ENCODE data around the gene KIF16B.
A peak's percentile ranks its signal among the peaks of the same experiment; 100 is the strongest.
"Not testable (repeated sequence)": the region's sequence is repeated elsewhere in the genome, so short reads cannot be mapped to it uniquely, and the experiment has no call there.

The KIF16B gene

GRCh38 chr20:16571333-16571732 is 1.9 kb downstream of the KIF16B start:
- peak overlapping the region; percentile 41 for H3K4me3 ChIP-seq (ENCODE audit: low read depth, low read length)
- no peak for TF ChIP-seq CTCF (IDR thresholded peaks at IDR 0.05)
- H3K4me1 ChIP-seq = peaks cover 26% of the 10 kb centered on the region
- H3K27me3 ChIP-seq (ENCODE audit: control insufficient read depth, insufficient read depth, low read length) = no peaks in the 10 kb centered on the region
- H3K9me3 ChIP-seq (ENCODE audit: control insufficient read depth, low read length) = no peaks in the 10 kb centered on the region
- H3K4me2 ChIP-seq (ENCODE audit: low read length) = peak overlapping the region; percentile 86
- H2AFZ ChIP-seq = no peak overlapping the region
- no peak overlapping the region for H3K9ac ChIP-seq
- no peaks in the 10 kb centered on the region for H3K36me3 ChIP-seq (ENCODE audit: control insufficient read depth, insufficient read depth, low read length)
- peak overlapping the region; percentile 45 for H3K27ac ChIP-seq
- H3K79me2 ChIP-seq = peaks cover 53% of the 10 kb centered on the region

- Histone ChIP-seq H2AFZ (no peak overlapping the region), H3K4me1 (peaks cover 29% of the 10 kb centered on the region), H3K27me3 (ENCODE audit: control insufficient read depth, insufficient read depth, low read length) (no peaks in the 10 kb centered on the region), H3K36me3 (ENCODE audit: control insufficient read depth, insufficient read depth, low read length) (no peaks in the 10 kb centered on the region), H3K79me2 (peaks cover 70% of the 10 kb centered on the region), H3K4me3 (ENCODE audit: low read depth, low read length) (no peak overlapping the region), H3K9me3 (ENCODE audit: control insufficient read depth, low read length) (no peaks in the 10 kb centered on the region), H3K4me2 (ENCODE audit: low read length) (no peak overlapping the region), H3K9ac (no peak overlapping the region), H3K27ac (no peak overlapping the region)
- TF ChIP-seq CTCF (IDR thresholded peaks at IDR 0.05) = no peak
Observed at GRCh38 chr20:16569246-16570153, 3.7 kb downstream of the KIF16B start.

- Histone ChIP-seq H3K27me3 (ENCODE audit: control insufficient read depth, insufficient read depth, low read length) (no peaks in the 10 kb centered on the region), H3K4me3 (ENCODE audit: low read depth, low read length) (no peak overlapping the region), H3K4me2 (ENCODE audit: low read length) (peak overlapping the region; percentile 55), H3K4me1 (peaks cover 38% of the 10 kb centered on the region), H3K79me2 (peaks cover 73% of the 10 kb centered on the region), H3K27ac (peak overlapping the region; percentile 63), H3K36me3 (ENCODE audit: control insufficient read depth, insufficient read depth, low read length) (no peaks in the 10 kb centered on the region), H3K9ac (no peak overlapping the region), H2AFZ (peak overlapping the region; percentile 45), H3K9me3 (ENCODE audit: control insufficient read depth, low read length) (no peaks in the 10 kb centered on the region)
- TF ChIP-seq CTCF (IDR thresholded peaks at IDR 0.05) = no peak
Observed at GRCh38 chr20:16566080-16566479, 7.2 kb downstream of the KIF16B start.

- H3K36me3 ChIP-seq (ENCODE audit: control insufficient read depth, insufficient read depth, low read length); H3K27me3 ChIP-seq (ENCODE audit: control insufficient read depth, insufficient read depth, low read length); H2AFZ ChIP-seq; H3K4me2 ChIP-seq (ENCODE audit: low read length); H3K9me3 ChIP-seq (ENCODE audit: control insufficient read depth, low read length); H3K9ac ChIP-seq; H3K4me3 ChIP-seq (ENCODE audit: low read depth, low read length): not testable (repeated sequence)
- H3K79me2 ChIP-seq = peaks cover 71% of the 10 kb centered on the region
- H3K27ac ChIP-seq = peak overlapping the region; percentile 80
- H3K4me1 ChIP-seq = peaks cover 42% of the 10 kb centered on the region
Observed at GRCh38 chr20:16564079-16564478, 9.2 kb downstream of the KIF16B start.

GRCh38 chr20:16563066-16563806 is 10.0 kb downstream of the KIF16B start:
- peak overlapping the region; percentile 55 for H2AFZ ChIP-seq
- no peaks in the 10 kb centered on the region for H3K27me3 ChIP-seq (ENCODE audit: control insufficient read depth, insufficient read depth, low read length)
- H3K4me1 ChIP-seq = peaks cover 43% of the 10 kb centered on the region
- H3K9me3 ChIP-seq (ENCODE audit: control insufficient read depth, low read length) = no peaks in the 10 kb centered on the region
- peak overlapping the region; percentile 80 for H3K27ac ChIP-seq
- peak overlapping the region; percentile 12 for H3K4me3 ChIP-seq (ENCODE audit: low read depth, low read length)
- TF ChIP-seq CTCF (IDR thresholded peaks at IDR 0.05) = no peak
- H3K9ac ChIP-seq = no peak overlapping the region
- peak overlapping the region; percentile 43 for H3K4me2 ChIP-seq (ENCODE audit: low read length)
- H3K79me2 ChIP-seq = peaks cover 70% of the 10 kb centered on the region
- H3K36me3 ChIP-seq (ENCODE audit: control insufficient read depth, insufficient read depth, low read length) = no peaks in the 10 kb centered on the region

Data from parathyroid adenoma (tissue), 2 donors.